H9 (cell line): ENCODE measurements around the gene MALAT1. TPM values are rescaled to one million over a fixed set of nuclear protein-coding genes. Genes with fewer than 3 reads are reported as not detected.
A peak's percentile ranks its signal among the peaks of the same experiment; 100 is the strongest.

Source experiments
- DNase-seq: peaks from one replicate; pipeline ENCODE4 v3.0.0-alpha.2; 2017
- H2AFZ ChIP-seq: one replicate; pipeline ENCODE4 v1.6.1; 2013; ENCODE audit warnings: mild to moderate bottlenecking, low read length, control low read depth, moderate library complexity
- H2AK5ac ChIP-seq: 2 replicates; pipeline ENCODE4 v1.6.1; 2013; ENCODE audit warnings: low read length, control low read depth, mixed read lengths; ENCODE audit not compliant: insufficient read length
- H2BK120ac ChIP-seq: one replicate; pipeline ENCODE4 v1.6.1; 2013; ENCODE audit warnings: low read depth, mild to moderate bottlenecking, low read length, control low read depth, inconsistent platforms; ENCODE audit not compliant: poor library complexity, severe bottlenecking
- H2BK12ac ChIP-seq: 2 replicates; pipeline ENCODE4 v1.6.1; 2013; ENCODE audit warnings: low read length, control low read depth, mixed read lengths, low read depth; ENCODE audit not compliant: insufficient read length
- H2BK15ac ChIP-seq: 2 replicates; pipeline ENCODE4 v1.6.1; 2013; ENCODE audit warnings: low read depth, low read length, control low read depth
- H2BK20ac ChIP-seq: one replicate; pipeline ENCODE4 v1.6.1; 2013; ENCODE audit warnings: low read depth, mild to moderate bottlenecking, low read length, control low read depth, inconsistent platforms; ENCODE audit not compliant: poor library complexity, severe bottlenecking
- H2BK5ac ChIP-seq: 2 replicates; pipeline ENCODE4 v1.6.1; 2013; ENCODE audit warnings: low read length, control low read depth, mixed read lengths; ENCODE audit not compliant: insufficient read length
- H3K14ac ChIP-seq: 2 replicates; pipeline ENCODE4 v1.6.1; 2013; ENCODE audit warnings: low read length, control low read depth; ENCODE audit not compliant: insufficient read depth
- H3K18ac ChIP-seq: 2 replicates; pipeline ENCODE4 v1.6.1; 2013; ENCODE audit warnings: low read depth, mild to moderate bottlenecking, mixed read lengths, low read length, control low read depth; ENCODE audit not compliant: insufficient read length
- H3K23ac ChIP-seq: 2 replicates; pipeline ENCODE4 v1.6.1; 2013; ENCODE audit warnings: low read length, control low read depth, mixed read lengths, low read depth; ENCODE audit not compliant: insufficient read length
- H3K23me2 ChIP-seq: 2 replicates; pipeline ENCODE4 v1.6.1; 2013; ENCODE audit warnings: low read depth, mild to moderate bottlenecking, mixed read lengths, low read length, control low read depth; ENCODE audit not compliant: insufficient read length, poor library complexity, severe bottlenecking
- H3K27ac ChIP-seq: 2 replicates; pipeline ENCODE4 v1.5.1; 2013; ENCODE audit warnings: low read length, control low read depth, mixed read lengths, low read depth; ENCODE audit not compliant: insufficient read length
- H3K27me3 ChIP-seq: 2 replicates; pipeline ENCODE4 v1.6.1; 2013; ENCODE audit warnings: low read length, control low read depth, inconsistent platforms; ENCODE audit not compliant: insufficient read depth
- H3K4ac ChIP-seq: 2 replicates; pipeline ENCODE4 v1.6.1; 2013; ENCODE audit warnings: low read depth, mild to moderate bottlenecking, control low read depth, inconsistent platforms, low read length, moderate library complexity
- H3K4me1 ChIP-seq: 2 replicates; pipeline ENCODE4 v1.6.1; 2013; ENCODE audit warnings: low read length, control low read depth, inconsistent platforms; ENCODE audit not compliant: insufficient read depth
- H3K4me2 ChIP-seq: 2 replicates; pipeline ENCODE4 v1.6.1; 2013; ENCODE audit warnings: low read length, control low read depth, mixed read lengths; ENCODE audit not compliant: insufficient read length, insufficient read depth
- H3K56ac ChIP-seq: 2 replicates; pipeline ENCODE4 v1.6.1; 2013; ENCODE audit warnings: low read depth, mild to moderate bottlenecking, mixed read lengths, low read length, control low read depth; ENCODE audit not compliant: insufficient read length
- H3K79me1 ChIP-seq: 2 replicates; pipeline ENCODE4 v1.6.1; 2013; ENCODE audit warnings: low read depth, mild to moderate bottlenecking, moderate library complexity, low read length, control low read depth, inconsistent platforms; ENCODE audit not compliant: insufficient read depth, poor library complexity, severe bottlenecking
- H3K79me2 ChIP-seq: 2 replicates; pipeline ENCODE4 v1.6.1; 2013; ENCODE audit warnings: low read length, control low read depth, inconsistent platforms; ENCODE audit not compliant: insufficient read depth
- H3K9ac ChIP-seq: 2 replicates; pipeline ENCODE4 v1.6.1; 2013; ENCODE audit warnings: low read length, control low read depth, mixed read lengths; ENCODE audit not compliant: insufficient read length; ENCODE audit errors: extremely low read depth
- H3K9me3 ChIP-seq: one replicate; pipeline ENCODE4 v1.6.1; 2013; ENCODE audit warnings: low read depth, low read length, inconsistent platforms; ENCODE audit not compliant: control insufficient read depth
- H3T11ph ChIP-seq: one replicate; pipeline ENCODE4 v1.6.1; 2013; ENCODE audit warnings: mild to moderate bottlenecking, low read length, control low read depth, inconsistent platforms
- H4K20me1 ChIP-seq: one replicate; pipeline ENCODE4 v1.6.1; 2013; ENCODE audit not compliant: control insufficient read depth, insufficient read length, insufficient read depth
- H4K5ac ChIP-seq: 2 replicates; pipeline ENCODE4 v1.6.1; 2013; ENCODE audit warnings: low read depth, mild to moderate bottlenecking, mixed read lengths, low read length, control low read depth; ENCODE audit not compliant: insufficient read length
- H4K8ac ChIP-seq: replicated peaks from 2 replicates; pipeline ENCODE4 v1.6.1; 2013; ENCODE audit warnings: low read length, control low read depth, mixed read lengths, low read depth; ENCODE audit not compliant: insufficient read length
- H4K91ac ChIP-seq: 2 replicates; pipeline ENCODE4 v1.6.1; 2013; ENCODE audit warnings: low read depth, mild to moderate bottlenecking, moderate library complexity, mixed read lengths, low read length, control low read depth; ENCODE audit not compliant: insufficient read length
- H3K27ac Mint-ChIP-seq, 3 experiments: 2 replicates in 2 of 3; 3 replicates in 1 of 3; pipeline ENCODE4 v1.8.0; 2020 to 2021; ENCODE audit warnings: mixed read lengths in 3 of 3, mild to moderate bottlenecking in 1 of 3, moderate library complexity in 1 of 3
- H3K27me3 Mint-ChIP-seq: 2 replicates; pipeline ENCODE4 v1.8.0; 2021; ENCODE audit warnings: low read depth, mild to moderate bottlenecking, moderate library complexity, mixed read lengths
- H3K36me3 Mint-ChIP-seq, 3 experiments: 2 replicates in 2 of 3; 3 replicates in 1 of 3; pipeline ENCODE4 v1.8.0; 2020 to 2021; ENCODE audit warnings: low read depth in 3 of 3, mixed read lengths in 3 of 3; ENCODE audit not compliant: insufficient read depth in 1 of 3
- H3K4me1 Mint-ChIP-seq, 2 experiments: 2 replicates each; pipeline ENCODE4 v1.8.0; 2020; ENCODE audit warnings: mixed read lengths in 2 of 2
- H3K4me3 Mint-ChIP-seq, 2 experiments: 2 replicates in 1 of 2; 3 replicates in 1 of 2; pipeline ENCODE4 v1.8.0; 2020 to 2021; ENCODE audit warnings: mild to moderate bottlenecking in 2 of 2, mixed read lengths in 2 of 2, moderate library complexity in 1 of 2
- H3K9me3 Mint-ChIP-seq, 2 experiments: 2 replicates in 1 of 2; 3 replicates in 1 of 2; pipeline ENCODE4 v1.8.0; 2020; ENCODE audit warnings: mild to moderate bottlenecking in 2 of 2, mixed read lengths in 2 of 2, moderate library complexity in 1 of 2
- CTCF ChIP-seq: fragments of 200-600 bp; sonication (generic); conservative IDR thresholded peaks from 3 replicates; pipeline ENCODE4 v1.8.0; 2021; ENCODE audit warnings: antibody characterized with exemption, mild to moderate bottlenecking
- WGBS: extraction: QIAGEN DNeasy Blood & Tissue Kit; methylation state at CpG from one replicate; pipeline ENCODE4 v1.1.7; 2013; ENCODE audit warnings: missing lambda C conversion rate, low lambda C conversion rate, mixed read lengths; ENCODE audit not compliant: insufficient read length; ENCODE audit errors: extremely low coverage; 5-methylcytosine and 5-hydroxymethylcytosine counted together
- total RNA-seq: library from RNA; stranded (reverse); gene quantifications from 2 replicates; pipeline ENCODE4 v1.2.1, GENCODE V29; 2021

The MALAT1 gene
- total RNA-seq, 1 experiment from 2014 or later: 1,934 TPM

- H3K18ac ChIP-seq: no peak overlapping the region
- no peak overlapping the region for H2AFZ ChIP-seq
- Mint-ChIP-seq H3K4me3 (peak overlapping the region in 1 of 2 experiments; percentile 10; a peak in 1 of 5 replicates), H3K27me3 (peaks cover 86% of the 10 kb centered on the region), H3K27ac (peak overlapping the region in 1 of 3 experiments; percentile 22; a peak in 1 of 7 replicates), H3K36me3 (no peaks in the 10 kb centered on the region), H3K9me3 (peaks cover 0 to 2% of the 10 kb centered on the region in 2 experiments; a peak in 2 of 5 replicates), H3K4me1 (peaks cover 27 to 41% of the 10 kb centered on the region in 2 experiments)
- H4K91ac ChIP-seq: no peak overlapping the region
- peaks cover 2% of the 10 kb centered on the region for H3K23me2 ChIP-seq
- no peaks in the 10 kb centered on the region for H3K79me2 ChIP-seq
- no CpG with 5 or more reads among the region's 52 CpGs for whole genome bisulfite sequencing
- no peak overlapping the region for H3K4ac ChIP-seq
- H3K79me1 ChIP-seq: no peaks in the 10 kb centered on the region
- H2BK5ac ChIP-seq: no peak overlapping the region
- no peaks in the 10 kb centered on the region for H3K9me3 ChIP-seq
- H3K27ac ChIP-seq: no peak overlapping the region
- no peak for DNase-seq
- no peak overlapping the region for H4K8ac ChIP-seq
- H4K20me1 ChIP-seq: no peaks in the 10 kb centered on the region
- H3K9ac ChIP-seq: no peak overlapping the region
- H2AK5ac ChIP-seq: no peak overlapping the region
- H2BK12ac ChIP-seq: no peak overlapping the region
- H2BK120ac ChIP-seq: no peak overlapping the region
- H2BK20ac ChIP-seq: no peak overlapping the region
- TF ChIP-seq CTCF: peak; percentile 53
- H4K5ac ChIP-seq: no peak overlapping the region
- H3K4me2 ChIP-seq: no peak overlapping the region
- H3K27me3 ChIP-seq: peaks cover 4% of the 10 kb centered on the region; the same call in 1 of the 2 replicates
- H3K23ac ChIP-seq: no peak overlapping the region
- no peak overlapping the region for H3K14ac ChIP-seq
- no peak overlapping the region for H3T11ph ChIP-seq
- no peak overlapping the region for H3K56ac ChIP-seq
- peaks cover under 1% of the 10 kb centered on the region; the same call in 1 of the 2 replicates for H3K4me1 ChIP-seq
- no peak overlapping the region for H2BK15ac ChIP-seq
Measured at GRCh38 chr11:65547446-65548125, 48.7 kb downstream of the MALAT1 start.
